ENCODE measurements around the gene PTPRE.

The PTPRE gene, protein sequence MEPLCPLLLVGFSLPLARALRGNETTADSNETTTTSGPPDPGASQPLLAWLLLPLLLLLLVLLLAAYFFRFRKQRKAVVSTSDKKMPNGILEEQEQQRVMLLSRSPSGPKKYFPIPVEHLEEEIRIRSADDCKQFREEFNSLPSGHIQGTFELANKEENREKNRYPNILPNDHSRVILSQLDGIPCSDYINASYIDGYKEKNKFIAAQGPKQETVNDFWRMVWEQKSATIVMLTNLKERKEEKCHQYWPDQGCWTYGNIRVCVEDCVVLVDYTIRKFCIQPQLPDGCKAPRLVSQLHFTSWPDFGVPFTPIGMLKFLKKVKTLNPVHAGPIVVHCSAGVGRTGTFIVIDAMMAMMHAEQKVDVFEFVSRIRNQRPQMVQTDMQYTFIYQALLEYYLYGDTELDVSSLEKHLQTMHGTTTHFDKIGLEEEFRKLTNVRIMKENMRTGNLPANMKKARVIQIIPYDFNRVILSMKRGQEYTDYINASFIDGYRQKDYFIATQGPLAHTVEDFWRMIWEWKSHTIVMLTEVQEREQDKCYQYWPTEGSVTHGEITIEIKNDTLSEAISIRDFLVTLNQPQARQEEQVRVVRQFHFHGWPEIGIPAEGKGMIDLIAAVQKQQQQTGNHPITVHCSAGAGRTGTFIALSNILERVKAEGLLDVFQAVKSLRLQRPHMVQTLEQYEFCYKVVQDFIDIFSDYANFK

DNA sequence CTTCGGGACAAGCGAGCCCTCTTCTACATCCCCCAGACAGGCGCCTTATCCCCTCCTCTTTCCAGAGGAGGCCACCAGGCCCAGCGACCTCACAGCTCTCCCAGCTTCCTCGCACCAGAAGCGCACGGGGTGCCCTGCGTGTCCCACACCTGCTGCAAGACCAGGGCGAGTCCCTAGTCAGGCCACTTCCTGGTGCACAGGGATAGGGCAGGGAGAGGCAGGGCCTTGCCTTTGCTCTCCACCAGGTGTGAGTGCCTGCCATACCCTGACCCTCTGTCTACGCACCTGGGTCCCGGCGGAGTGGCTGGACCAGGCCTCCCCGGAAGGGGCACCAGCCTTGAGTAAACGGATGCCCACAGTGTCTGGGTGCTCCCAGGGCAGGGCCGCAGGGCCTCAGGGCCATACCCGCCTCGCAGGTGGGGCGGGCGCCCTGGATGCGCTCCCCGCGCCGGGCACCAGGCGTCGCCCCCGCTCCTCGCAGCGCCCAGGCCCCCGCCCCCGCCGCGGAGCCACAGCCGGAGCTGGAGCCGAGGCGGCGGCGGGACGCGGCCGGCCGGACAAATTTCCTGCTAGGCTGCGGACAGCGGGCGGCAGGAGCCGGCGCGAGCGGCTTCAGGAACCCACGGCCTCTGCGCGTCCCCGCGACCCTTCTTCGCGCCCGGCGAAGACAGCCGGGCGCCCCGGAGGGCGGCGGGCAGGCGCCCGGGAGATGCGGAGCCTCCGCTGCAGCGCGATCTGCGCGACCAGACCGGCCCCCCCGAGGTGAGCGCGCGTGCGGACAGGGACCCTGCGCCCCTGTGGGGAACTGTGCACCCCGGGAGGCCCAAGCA is at the start of gene PTPRE:
PTPRE (plus strand) TSS at position 556 of the 830 bp plus-strand sequence. CDS start 133,779 bp downstream, outside the sequence.
- Histone ChIP-seq H3K9me3 (ENCODE audit: control insufficient read depth, insufficient read depth, low read depth, low read length) (no peaks in the 10 kb centered on the region; the same call in 1 of the 2 replicates), H3K27ac (ENCODE audit: extremely low read depth, low read depth, low read length) (no peak within 1 kb of the TSS; the same call in 1 of the 2 replicates), H3K4me3 (ENCODE audit: low read depth, low read length) (peak within 1 kb of the TSS; percentile 49), H3K4me1 (ENCODE audit: control insufficient read depth, insufficient read depth, low read length) (no peaks in the 10 kb centered on the region), H3K36me3 (ENCODE audit: control insufficient read depth in 2 of 2, insufficient read depth in 1 of 2, low read length in 2 of 2) (no peaks in the 10 kb centered on the region)
- CTCF ChIA-PET = interaction anchor here (0.6 to 3.7 kb wide), 29 partner anchors 9 to 766 kb away, joined by 3 to 154 read pairs (median 4); partner anchors contain the start of gene CLRN3
- POLR2A ChIA-PET = no interaction called here
- no peak for TF ChIP-seq ZNF140 (tag by site-specific recombination; IDR thresholded peaks at IDR 0.05)
- no peak for TF ChIP-seq INSM2 (tag by site-specific recombination; IDR thresholded peaks at IDR 0.05)
- TF ChIP-seq ZNF585B (tag by site-specific recombination; IDR thresholded peaks at IDR 0.05) = no peak
- TF ChIP-seq, protein P1, sequence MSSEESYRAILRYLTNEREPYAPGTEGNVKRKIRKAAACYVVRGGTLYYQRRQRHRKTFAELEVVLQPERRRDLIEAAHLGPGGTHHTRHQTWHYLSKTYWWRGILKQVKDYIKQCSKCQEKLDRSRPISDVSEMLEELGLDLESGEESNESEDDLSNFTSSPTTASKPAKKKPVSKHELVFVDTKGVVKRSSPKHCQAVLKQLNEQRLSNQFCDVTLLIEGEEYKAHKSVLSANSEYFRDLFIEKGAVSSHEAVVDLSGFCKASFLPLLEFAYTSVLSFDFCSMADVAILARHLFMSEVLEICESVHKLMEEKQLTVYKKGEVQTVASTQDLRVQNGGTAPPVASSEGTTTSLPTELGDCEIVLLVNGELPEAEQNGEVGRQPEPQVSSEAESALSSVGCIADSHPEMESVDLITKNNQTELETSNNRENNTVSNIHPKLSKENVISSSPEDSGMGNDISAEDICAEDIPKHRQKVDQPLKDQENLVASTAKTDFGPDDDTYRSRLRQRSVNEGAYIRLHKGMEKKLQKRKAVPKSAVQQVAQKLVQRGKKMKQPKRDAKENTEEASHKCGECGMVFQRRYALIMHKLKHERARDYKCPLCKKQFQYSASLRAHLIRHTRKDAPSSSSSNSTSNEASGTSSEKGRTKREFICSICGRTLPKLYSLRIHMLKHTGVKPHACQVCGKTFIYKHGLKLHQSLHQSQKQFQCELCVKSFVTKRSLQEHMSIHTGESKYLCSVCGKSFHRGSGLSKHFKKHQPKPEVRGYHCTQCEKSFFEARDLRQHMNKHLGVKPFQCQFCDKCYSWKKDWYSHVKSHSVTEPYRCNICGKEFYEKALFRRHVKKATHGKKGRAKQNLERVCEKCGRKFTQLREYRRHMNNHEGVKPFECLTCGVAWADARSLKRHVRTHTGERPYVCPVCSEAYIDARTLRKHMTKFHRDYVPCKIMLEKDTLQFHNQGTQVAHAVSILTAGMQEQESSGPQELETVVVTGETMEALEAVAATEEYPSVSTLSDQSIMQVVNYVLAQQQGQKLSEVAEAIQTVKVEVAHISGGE (tag by site-specific recombination; conservative IDR thresholded peaks at IDR 0.05; ENCODE audit: low read depth) = no peak
- TF ChIP-seq ZNF423 (tag by site-specific recombination; IDR thresholded peaks at IDR 0.05) = no peak
- no peak for TF ChIP-seq ZNF280C (tag by site-specific recombination; IDR thresholded peaks at IDR 0.05)
- TF ChIP-seq ZSCAN30 (tag by site-specific recombination; IDR thresholded peaks at IDR 0.05) = peak; percentile 32; the same call in 1 of the 2 replicates
- TF ChIP-seq, protein P2, sequence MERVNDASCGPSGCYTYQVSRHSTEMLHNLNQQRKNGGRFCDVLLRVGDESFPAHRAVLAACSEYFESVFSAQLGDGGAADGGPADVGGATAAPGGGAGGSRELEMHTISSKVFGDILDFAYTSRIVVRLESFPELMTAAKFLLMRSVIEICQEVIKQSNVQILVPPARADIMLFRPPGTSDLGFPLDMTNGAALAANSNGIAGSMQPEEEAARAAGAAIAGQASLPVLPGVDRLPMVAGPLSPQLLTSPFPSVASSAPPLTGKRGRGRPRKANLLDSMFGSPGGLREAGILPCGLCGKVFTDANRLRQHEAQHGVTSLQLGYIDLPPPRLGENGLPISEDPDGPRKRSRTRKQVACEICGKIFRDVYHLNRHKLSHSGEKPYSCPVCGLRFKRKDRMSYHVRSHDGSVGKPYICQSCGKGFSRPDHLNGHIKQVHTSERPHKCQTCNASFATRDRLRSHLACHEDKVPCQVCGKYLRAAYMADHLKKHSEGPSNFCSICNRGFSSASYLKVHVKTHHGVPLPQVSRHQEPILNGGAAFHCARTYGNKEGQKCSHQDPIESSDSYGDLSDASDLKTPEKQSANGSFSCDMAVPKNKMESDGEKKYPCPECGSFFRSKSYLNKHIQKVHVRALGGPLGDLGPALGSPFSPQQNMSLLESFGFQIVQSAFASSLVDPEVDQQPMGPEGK (tag by site-specific recombination; IDR thresholded peaks at IDR 0.05) = peak; percentile 31; the same call in 1 of the 2 replicates
- TF ChIP-seq ZBTB48 (tag by site-specific recombination; IDR thresholded peaks at IDR 0.05) = peak; percentile 30; the same call in 1 of the 2 replicates
- TF ChIP-seq ZNF133 (tag by site-specific recombination; IDR thresholded peaks at IDR 0.05) = no peak
- no peak for TF ChIP-seq AEBP2 (tag by site-specific recombination; IDR thresholded peaks at IDR 0.05; ENCODE audit: borderline replicate concordance)
- TF ChIP-seq ZNF221 (tag by site-specific recombination; IDR thresholded peaks at IDR 0.05; ENCODE audit: borderline replicate concordance) = no peak
- no peak for TF ChIP-seq ZNF514 (tag by site-specific recombination; IDR thresholded peaks at IDR 0.05)
- TF ChIP-seq ZNF202 (tag by site-specific recombination; IDR thresholded peaks at IDR 0.05; ENCODE audit: borderline replicate concordance) = no peak
- peak; percentile 37 for TF ChIP-seq ZBTB26 (tag by site-specific recombination; optimal IDR thresholded peaks at IDR 0.05)
- no peak for TF ChIP-seq ZNF530 (tag by site-specific recombination; IDR thresholded peaks at IDR 0.05; ENCODE audit: low read depth)
- TF ChIP-seq ZBTB6 (tag by site-specific recombination; IDR thresholded peaks at IDR 0.05) = peak; percentile 44; the same call in 1 of the 2 replicates
